ENCODE data around the gene NFKBIL1. TPM values are rescaled to one million over a fixed set of nuclear protein-coding genes. Genes with fewer than 3 reads are reported as not detected.
A peak's percentile ranks its signal among the peaks of the same experiment; 100 is the strongest.
"Not testable (repeated sequence)": the region's sequence is repeated elsewhere in the genome, so short reads cannot be mapped to it uniquely, and the experiment has no call there.

The NFKBIL1 gene
- total RNA-seq, 1 donor from 2014 or later = 29.6 TPM

DNA sequence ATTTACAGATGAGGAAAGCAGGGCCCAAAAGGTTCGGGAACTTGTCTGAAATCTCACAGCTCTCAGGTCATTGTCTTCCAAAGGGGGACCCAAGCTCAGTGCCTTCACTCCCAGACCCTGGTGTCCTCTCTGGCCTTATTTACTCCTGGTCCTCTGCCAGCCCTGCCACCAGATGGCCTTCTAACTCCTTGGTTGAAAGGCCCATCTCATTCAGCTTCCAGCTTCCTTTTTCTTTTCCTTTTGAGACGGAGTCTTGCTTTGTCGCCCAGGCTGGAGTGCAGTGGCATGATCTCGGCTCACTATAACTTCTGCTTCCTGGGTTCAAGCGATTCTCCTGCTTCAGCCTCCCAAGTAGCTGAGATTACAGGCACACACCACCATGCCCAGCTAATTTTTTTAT is 4.0 kb downstream of the NFKBIL1 start:
- not testable (repeated sequence) for H3K36me3 Mint-ChIP-seq (ENCODE audit: low read depth); H3K9me3 Mint-ChIP-seq (ENCODE audit: low read depth); DNase-seq (ENCODE audit: low spot score); H3K4me3 Mint-ChIP-seq (ENCODE audit: unreplicated experiment); H3K27me3 Mint-ChIP-seq (ENCODE audit: low read depth)
- peak; percentile 63 for TF ChIP-seq CTCF (IDR thresholded peaks at IDR 0.05)
- Mint-ChIP-seq H3K27ac (ENCODE audit: unreplicated experiment) (peak overlapping the region; percentile 59), H3K4me1 (ENCODE audit: low read depth) (peaks cover 35% of the 10 kb centered on the region)

DNA sequence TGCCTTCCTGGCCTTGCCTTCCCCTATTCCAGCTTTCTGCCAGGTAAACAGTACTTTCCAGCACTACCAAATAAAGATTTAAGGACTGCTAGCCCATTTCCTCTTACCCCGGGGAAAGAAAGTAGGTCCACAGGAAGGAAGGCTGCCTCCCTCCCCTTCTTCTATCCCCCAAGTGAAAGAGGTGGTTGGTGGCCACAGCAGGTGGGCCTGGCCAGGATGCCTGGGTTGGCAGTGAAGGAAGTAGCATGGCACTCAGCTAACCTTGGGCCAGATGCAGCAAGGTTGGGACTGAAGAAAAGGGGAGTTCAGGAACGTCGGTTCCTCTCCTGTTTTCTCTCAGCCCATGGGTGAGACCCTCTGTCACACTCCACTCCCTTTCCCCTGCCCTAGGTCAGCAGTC is 8.9 kb downstream of the NFKBIL1 start:
- no peak overlapping the region for H3K4me3 Mint-ChIP-seq (ENCODE audit: unreplicated experiment)
- TF ChIP-seq CTCF (IDR thresholded peaks at IDR 0.05) = no peak
- no peak overlapping the region for H3K27ac Mint-ChIP-seq (ENCODE audit: unreplicated experiment)
- DNase-seq (ENCODE audit: low spot score) = peak; percentile 50
- H3K4me1 Mint-ChIP-seq (ENCODE audit: low read depth) = peaks cover 29% of the 10 kb centered on the region
- no peaks in the 10 kb centered on the region for H3K27me3 Mint-ChIP-seq (ENCODE audit: low read depth)
- peaks cover 26% of the 10 kb centered on the region for H3K36me3 Mint-ChIP-seq (ENCODE audit: low read depth)
- no peaks in the 10 kb centered on the region for H3K9me3 Mint-ChIP-seq (ENCODE audit: low read depth)

DNA sequence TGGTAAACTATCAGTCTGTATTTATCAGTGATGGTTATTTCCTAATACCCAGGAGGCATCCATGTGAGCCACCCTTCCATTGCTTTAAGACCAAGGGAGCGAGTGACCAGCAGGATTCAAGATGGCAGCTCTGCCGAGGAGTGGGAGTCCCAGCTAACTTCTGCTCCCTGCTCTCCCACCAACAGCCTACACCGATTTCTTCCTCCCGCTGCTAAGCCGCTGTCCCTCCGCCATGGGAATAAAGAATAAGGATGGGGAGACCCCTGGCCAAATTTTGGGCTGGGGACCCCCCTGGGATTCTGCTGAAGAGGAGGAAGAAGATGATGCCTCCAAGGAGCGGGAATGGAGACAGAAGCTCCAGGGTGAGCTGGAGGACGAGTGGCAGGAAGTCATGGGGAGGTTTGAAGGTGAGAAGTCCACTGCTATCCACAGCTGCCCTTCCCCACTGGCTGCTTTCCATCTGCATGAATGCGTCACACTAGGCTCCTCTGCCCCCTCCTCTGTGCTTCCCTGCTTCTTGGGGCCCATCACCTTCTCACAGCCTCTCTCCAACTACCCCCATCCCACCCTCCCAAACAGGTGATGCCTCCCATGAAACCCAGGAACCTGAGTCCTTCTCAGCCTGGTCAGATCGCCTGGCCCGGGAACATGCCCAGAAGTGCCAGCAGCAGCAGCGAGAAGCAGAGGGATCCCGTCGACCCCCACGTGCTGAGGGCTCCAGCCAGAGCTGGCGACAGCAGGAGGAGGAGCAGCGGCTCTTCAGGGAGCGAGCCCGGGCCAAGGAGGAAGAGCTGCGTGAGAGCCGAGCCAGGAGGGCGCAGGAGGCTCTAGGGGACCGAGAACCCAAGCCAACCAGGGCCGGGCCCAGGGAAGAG is 10.3 kb downstream of the NFKBIL1 start:
- H3K27me3 Mint-ChIP-seq (ENCODE audit: low read depth) = no peaks in the 10 kb centered on the region
- peaks cover 29% of the 10 kb centered on the region for H3K4me1 Mint-ChIP-seq (ENCODE audit: low read depth)
- no peak overlapping the region for H3K4me3 Mint-ChIP-seq (ENCODE audit: unreplicated experiment)
- no peak for TF ChIP-seq CTCF (IDR thresholded peaks at IDR 0.05)
- peaks cover 23% of the 10 kb centered on the region for H3K36me3 Mint-ChIP-seq (ENCODE audit: low read depth)
- no peaks in the 10 kb centered on the region for H3K9me3 Mint-ChIP-seq (ENCODE audit: low read depth)
- peak; percentile 86 for DNase-seq (ENCODE audit: low spot score)
- no peak overlapping the region for H3K27ac Mint-ChIP-seq (ENCODE audit: unreplicated experiment)

DNA sequence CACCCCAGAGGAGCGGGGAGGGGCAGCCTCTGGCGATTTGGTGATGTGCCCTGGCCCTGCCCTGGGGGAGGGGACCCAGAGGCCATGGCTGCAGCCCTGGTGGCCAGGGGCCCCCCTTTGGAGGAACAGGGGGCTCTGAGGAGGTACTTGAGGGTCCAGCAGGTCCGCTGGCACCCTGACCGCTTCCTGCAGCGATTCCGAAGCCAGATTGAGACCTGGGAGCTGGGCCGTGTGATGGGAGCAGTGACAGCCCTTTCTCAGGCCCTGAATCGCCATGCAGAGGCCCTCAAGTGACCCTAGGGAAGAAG is 10.9 kb downstream of the NFKBIL1 start:
- peaks cover 22% of the 10 kb centered on the region for H3K36me3 Mint-ChIP-seq (ENCODE audit: low read depth)
- no peak overlapping the region for H3K4me3 Mint-ChIP-seq (ENCODE audit: unreplicated experiment)
- no peak for TF ChIP-seq CTCF (IDR thresholded peaks at IDR 0.05)
- no peak for DNase-seq (ENCODE audit: low spot score)
- H3K27ac Mint-ChIP-seq (ENCODE audit: unreplicated experiment) = peak overlapping the region; percentile 22
- H3K9me3 Mint-ChIP-seq (ENCODE audit: low read depth) = no peaks in the 10 kb centered on the region
- H3K27me3 Mint-ChIP-seq (ENCODE audit: low read depth) = no peaks in the 10 kb centered on the region
- H3K4me1 Mint-ChIP-seq (ENCODE audit: low read depth) = peaks cover 34% of the 10 kb centered on the region

DNA sequence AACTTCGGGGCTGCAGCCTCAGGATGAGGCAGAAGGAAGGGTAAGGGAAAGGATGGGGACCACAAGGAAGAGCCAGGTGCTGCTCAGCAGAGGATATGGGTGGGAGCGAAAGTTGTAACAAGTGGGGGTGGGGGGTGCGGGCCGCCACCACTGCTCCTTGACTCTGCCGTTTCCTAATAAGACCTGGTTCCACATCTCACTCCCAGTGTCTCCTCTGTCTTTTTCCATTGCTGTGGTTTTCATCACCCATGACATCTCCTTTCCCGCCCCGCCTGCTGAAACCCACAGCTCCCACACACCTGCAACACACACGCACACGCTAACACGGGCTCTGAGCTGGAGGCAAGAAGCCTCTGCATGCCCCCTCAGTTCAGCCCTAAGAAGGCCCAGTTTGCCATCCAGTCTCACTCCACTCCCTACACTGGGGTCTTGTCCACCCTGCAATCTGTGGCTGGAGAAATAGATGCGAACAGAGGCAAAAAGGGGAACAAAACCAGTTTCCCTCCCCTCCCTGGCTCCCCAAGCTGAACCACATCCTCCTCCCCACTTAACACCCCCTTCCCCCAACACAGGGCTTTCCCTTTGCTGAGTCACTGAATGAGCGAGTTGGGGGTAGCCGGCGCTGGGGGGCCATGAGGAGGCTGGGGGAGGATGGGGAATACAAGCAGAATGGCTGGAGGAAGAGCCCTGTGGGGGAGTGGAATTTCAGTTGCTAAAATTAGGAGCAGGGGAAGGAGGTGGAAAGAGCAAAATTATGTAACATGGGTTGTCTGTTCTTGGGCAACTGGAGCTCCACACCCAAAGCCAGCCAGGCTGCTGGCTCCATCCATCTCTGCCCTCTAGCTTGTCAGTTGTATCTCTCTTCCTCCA is 11.5 kb downstream of the NFKBIL1 start:
- Mint-ChIP-seq H3K27me3 (ENCODE audit: low read depth) (no peaks in the 10 kb centered on the region), H3K36me3 (ENCODE audit: low read depth) (peaks cover 22% of the 10 kb centered on the region), H3K4me1 (ENCODE audit: low read depth) (peaks cover 34% of the 10 kb centered on the region), H3K27ac (ENCODE audit: unreplicated experiment) (peak overlapping the region; percentile 17), H3K4me3 (ENCODE audit: unreplicated experiment) (no peak overlapping the region), H3K9me3 (ENCODE audit: low read depth) (no peaks in the 10 kb centered on the region)
- TF ChIP-seq CTCF (IDR thresholded peaks at IDR 0.05) = no peak
- peak; percentile 64 for DNase-seq (ENCODE audit: low spot score)

Data from chondrocyte (in vitro differentiated cells).